ENCODE measurements around the gene BOK.

GRCh38 chr2:241599615-241600014 is 41.1 kb downstream of the BOK start:
- TF ChIP-seq POLR2AphosphoS5 (IDR thresholded peaks at IDR 0.05; ENCODE audit: insufficient read depth in 1 of 2, low read depth in 1 of 2) (no peak), CTCF (IDR thresholded peaks at IDR 0.05) (no peak)

All from vagina (tissue), 2 donors.